GM12878 (cell line): ENCODE data around the gene ZNF688. TPM values are rescaled to one million over a fixed set of nuclear protein-coding genes. Genes with fewer than 3 reads are reported as not detected.

Source experiments
- ATAC-seq: fragments of 200-7000 bp; cut with Tn5 transposase; 3 replicates; pipeline ENCODE4 v1.9.1; 2020; ENCODE audit warnings: mild to moderate bottlenecking, moderate library complexity
- BruUV-seq: library from RNA; stranded (reverse); fragments of 400-500 nt; replicated peaks from 2 replicates; lab custom pipeline; 2021; lab: Mats Ljungman, UMichigan
- CTCF ChIA-PET: fragments of 300-600 bp; sonication (Branson Sonifier 250); formaldehyde crosslinking; extraction: SDS; loops from one replicate; lab custom pipeline; 2021; ENCODE audit warnings: inconsistent platforms; lab: Yijun Ruan, JAX
- POLR2A ChIA-PET: fragments of 350-600 bp; formaldehyde crosslinking; extraction: SDS; loops from one replicate; lab custom pipeline; 2021; ENCODE audit warnings: inconsistent platforms; lab: Charles Lee
- RAD21 ChIA-PET: fragments of 300-600 bp; sonication (Branson Sonifier 250); formaldehyde crosslinking; loops from one replicate; lab custom pipeline; 2023; ENCODE audit warnings: antibody characterized with exemption; ENCODE audit not compliant: unreplicated experiment; lab: Charles Lee
- SMC1A ChIA-PET: fragments of 300-600 bp; sonication (Branson Sonifier 250); formaldehyde crosslinking; loops from one replicate; lab custom pipeline; 2023; ENCODE audit not compliant: unreplicated experiment, uncharacterized antibody; lab: Charles Lee
- DNase-seq: peaks from one replicate; pipeline ENCODE4 v3.0.0-alpha.2; 2011; ENCODE audit warnings: low read depth, low spot score
- FAIRE-seq: peaks from 3 replicates; lab custom pipeline; 2011; peaks lifted over from hg19 to GRCh38; lab: Jason Lieb, UNC
- H2AFZ ChIP-seq: 2 replicates; pipeline ENCODE4 v1.6.0; 2011; ENCODE audit warnings: low read depth, low read length, control low read depth; ENCODE audit not compliant: control insufficient read depth
- H3K27ac ChIP-seq: 2 replicates; pipeline ENCODE4 v1.5.1; 2011; ENCODE audit warnings: control low read depth; ENCODE audit not compliant: control insufficient read depth, insufficient read depth
- H3K27me3 ChIP-seq, 2 experiments: replicated peaks in 1 of 2; 2 replicates each; pipeline versions ENCODE4 v1.6.0 to v1.6.1; 2011; ENCODE audit warnings: low read length in 1 of 2; ENCODE audit not compliant: control insufficient read depth in 2 of 2, insufficient read depth in 2 of 2
- H3K36me3 ChIP-seq, 2 experiments: 2 replicates each; pipeline ENCODE4 v1.5.1; 2011; ENCODE audit warnings: low read length in 1 of 2; ENCODE audit not compliant: control insufficient read depth in 2 of 2, insufficient read depth in 2 of 2
- H3K4me1 ChIP-seq: 2 replicates; pipeline ENCODE4 v1.6.1; 2011; ENCODE audit warnings: mild to moderate bottlenecking, low read length, moderate library complexity, mixed read lengths; ENCODE audit not compliant: control insufficient read depth, insufficient read depth
- H3K4me2 ChIP-seq: 2 replicates; pipeline ENCODE4 v1.6.0; 2011; ENCODE audit warnings: control low read depth; ENCODE audit not compliant: control insufficient read depth, insufficient read depth
- H3K4me3 ChIP-seq: fragments of 200-600 bp; sonication (generic); 2 replicates; pipeline ENCODE4 v1.5.1; 2016
- H3K79me2 ChIP-seq: 2 replicates; pipeline ENCODE4 v1.6.0; 2011; ENCODE audit warnings: low read length; ENCODE audit not compliant: control insufficient read depth, insufficient read depth
- H3K9ac ChIP-seq: 2 replicates; pipeline ENCODE4 v1.8.0; 2011; ENCODE audit warnings: low read length, control low read depth, mixed read lengths; ENCODE audit not compliant: control insufficient read depth, insufficient read depth
- H3K9me3 ChIP-seq: replicated peaks from 3 replicates; pipeline ENCODE4 v1.5.1; 2011; ENCODE audit warnings: mild to moderate bottlenecking, low read length; ENCODE audit not compliant: control insufficient read depth, insufficient read depth
- H4K20me1 ChIP-seq: 2 replicates; pipeline ENCODE4 v1.6.0; 2011; ENCODE audit not compliant: control insufficient read depth, insufficient read depth
- ETV6 ChIP-seq, 2 experiments: fragments of 450-650 bp in 1 of 2; IDR thresholded peaks in 1 of 2; conservative IDR thresholded peaks in 1 of 2; 2 replicates each; pipeline ENCODE4 v1.6.1; 2014; ENCODE audit warnings: antibody characterized with exemption in 1 of 2, borderline replicate concordance in 1 of 2, low read depth in 1 of 2, mild to moderate bottlenecking in 1 of 2, moderate library complexity in 1 of 2
- EZH2 ChIP-seq: IDR thresholded peaks from 2 replicates; pipeline ENCODE4 v1.6.1; 2012; ENCODE audit warnings: low read depth, mild to moderate bottlenecking, control low read depth, inconsistent platforms, low read length, borderline replicate concordance; ENCODE audit not compliant: control insufficient read depth
- GABPA ChIP-seq: IDR thresholded peaks from 2 replicates; pipeline ENCODE4 v1.6.1; 2014; ENCODE audit warnings: antibody characterized with exemption, low read depth, mild to moderate bottlenecking, inconsistent platforms
- IRF5 ChIP-seq: fragments of 450-650 bp; IDR thresholded peaks from 2 replicates; pipeline ENCODE4 v1.6.1; 2017; ENCODE audit warnings: borderline replicate concordance
- KDM1A ChIP-seq: fragments of 200-600 bp; sonication (generic); IDR thresholded peaks from 2 replicates; pipeline ENCODE4 v1.6.1; 2016; ENCODE audit warnings: borderline replicate concordance
- NFXL1 ChIP-seq: fragments of 450-650 bp; IDR thresholded peaks from 2 replicates; pipeline ENCODE4 v1.6.1; 2017; ENCODE audit warnings: antibody characterized with exemption, mild to moderate bottlenecking, borderline replicate concordance
- NR2C2 ChIP-seq: IDR thresholded peaks from 2 replicates; pipeline ENCODE4 v1.6.1; 2011; ENCODE audit warnings: borderline replicate concordance, low read depth; ENCODE audit not compliant: control insufficient read depth, insufficient read length
- RAD51 ChIP-seq: fragments of 450-650 bp; IDR thresholded peaks from 2 replicates; pipeline ENCODE4 v1.6.1; 2016; ENCODE audit warnings: moderate library complexity, mild to moderate bottlenecking, inconsistent platforms
- SIN3A ChIP-seq: IDR thresholded peaks from 2 replicates; pipeline ENCODE4 v1.6.1; 2012; ENCODE audit warnings: low read depth, low read length, improper control_type of control experiment
- SP1 ChIP-seq: IDR thresholded peaks from one replicate; pipeline ENCODE4 v1.6.1; 2011; ENCODE audit warnings: low read depth, low read length
- WGBS: methylation state at CpG from one replicate; pipeline ENCODE4 v1.1.6; 2016; ENCODE audit warnings: low lambda C conversion rate; ENCODE audit not compliant: insufficient replicate concordance, insufficient coverage; ENCODE audit errors: missing lambda C conversion rate; 5-methylcytosine and 5-hydroxymethylcytosine counted together
- in situ Hi-C: fragments of 300-500 bp; cut with MboI; formaldehyde crosslinking; loops from 9 replicates; pipeline ENCODE4 v1.14.3; 2018; ENCODE audit warnings: mixed read lengths
- intact Hi-C: fragments of 100-400 bp; cut with micrococcal nuclease; formaldehyde crosslinking; loops from one replicate; pipeline ENCODE4 v1.14.2; 2022; ENCODE audit not compliant: unreplicated experiment
- polyA plus RNA-seq, 11 experiments: library from polyadenylated mRNA; depleted of rRNA in 4 of 11; unstranded in 6 of 11; stranded (reverse) in 5 of 11; fragments of >200 nt; fragmentation: Nextera tagmentation in 4 of 11; fragmentation: Illumina TruSeq in 1 of 11; extraction: Ambion mirVana in 4 of 11; extraction: Trizol in 1 of 11; gene quantifications; 1 replicate in 1 of 11; 2 replicates in 10 of 11; pipeline versions ENCODE4 v1.2.1 to v1.2.3, GENCODE V29; 2011 to 2016; ENCODE audit warnings: inconsistent platforms in 2 of 11, missing spikeins in 2 of 11, low read depth in 1 of 11
- total RNA-seq, 4 experiments: library from RNA; depleted of rRNA in 3 of 4; stranded (reverse); fragments of >200 nt in 3 of 4; fragmentation: Illumina TruSeq in 1 of 4; extraction: Trizol in 1 of 4; gene quantifications; 2 replicates each; pipeline versions ENCODE4 v1.2.1 to v1.2.3, GENCODE V29; 2013 to 2021
- TF ChIP-seq, protein P1 (sequence below): fragments of 450-650 bp; IDR thresholded peaks from 2 replicates; pipeline ENCODE4 v1.6.1; 2017; ENCODE audit warnings: mild to moderate bottlenecking, moderate library complexity

ZNF688 gene
- total and polyA plus RNA-seq, 10 of the 15 experiments (the other 5 are each of a cell fraction or from before 2014, with no cell fraction given), result 0.14 to 17.4 (median 10.6) TPM

GRCh38 chr16:30600215-30600614 lies 28.7 kb upstream of the ZNF688 start:
- DNase-seq (no peak), FAIRE-seq (peak; percentile 35), ATAC-seq (no peak)
- WGBS, result 96% methylated on average over 3 of the region's 3 CpGs
- POLR2A ChIA-PET, result no interaction called here
- no TSS peak for BruUV-seq
- peaks cover 8 to 14% of the 10 kb centered on the region in 2 experiments; a peak in 3 of 4 replicates for H3K36me3 ChIP-seq
- RAD21 ChIA-PET, result interaction anchor here (2.0 to 3.8 kb wide), 3 partner anchors 16 to 170 kb away, joined by 6 to 20 read pairs (median 14); partner anchors contain the start of genes DCTPP1 and ZNF764
- TF ChIP-seq IRF5 (no peak), RAD51 (no peak), SIN3A (no peak)
- no peak overlapping the region for H3K4me3 ChIP-seq
- intact Hi-C loops, result no loop called here
- H3K79me2 ChIP-seq, result no peaks in the 10 kb centered on the region
- H3K4me1 ChIP-seq, result no peaks in the 10 kb centered on the region
- H2AFZ ChIP-seq, result no peak overlapping the region
- in situ Hi-C loops, result no loop called here
- CTCF ChIA-PET, result interaction anchor here (1.1 to 8.9 kb wide), 9 partner anchors 9 to 191 kb away, joined by 3 to 89 read pairs (median 3); partner anchors contain the start of genes DCTPP1 and ZNF785
- no peak overlapping the region for H3K27ac ChIP-seq
- H3K9me3 ChIP-seq, result no peaks in the 10 kb centered on the region
- no peaks in the 10 kb centered on the region for H4K20me1 ChIP-seq
- H3K9ac ChIP-seq, result no peak overlapping the region
- H3K4me2 ChIP-seq, result no peak overlapping the region
- H3K27me3 ChIP-seq, result no peaks in the 10 kb centered on the region
- SMC1A ChIA-PET, result interaction anchor here (1.1 to 8.6 kb wide), 4 partner anchors 8 to 191 kb away, joined by 3 to 64 read pairs (median 6); partner anchors contain the start of gene DCTPP1

- H2AFZ ChIP-seq, result no peak overlapping the region
- POLR2A ChIA-PET, result interaction anchor here (0.6 to 1.0 kb wide), 6 partner anchors 9 to 101 kb away, joined by 3 to 9 read pairs (median 5); no protein-coding TSS in a partner anchor
- H3K9ac ChIP-seq, result no peak overlapping the region
- H4K20me1 ChIP-seq, result no peaks in the 10 kb centered on the region
- no peak overlapping the region for H3K27ac ChIP-seq
- DNase-seq (no peak), FAIRE-seq (no peak), ATAC-seq (no peak)
- H3K4me2 ChIP-seq, result no peak overlapping the region
- SMC1A ChIA-PET, result interaction anchor here (0.8 to 8.6 kb wide), 5 partner anchors 16 to 161 kb away, joined by 3 to 64 read pairs (median 3); partner anchors contain the start of gene DCTPP1
- BruUV-seq, result no TSS peak
- no peaks in the 10 kb centered on the region for H3K9me3 ChIP-seq
- H3K4me3 ChIP-seq, result no peak overlapping the region
- WGBS, result 78% methylated on average over 4 of the region's 4 CpGs
- intact Hi-C loops (no loop called here), in situ Hi-C loops (no loop called here)
- H3K27me3 ChIP-seq, result no peaks in the 10 kb centered on the region
- no peaks in the 10 kb centered on the region for H3K4me1 ChIP-seq
- no peaks in the 10 kb centered on the region for H3K79me2 ChIP-seq
- CTCF ChIA-PET, result interaction anchor here (0.6 to 2.0 kb wide), 5 partner anchors 16 to 163 kb away, joined by 3 to 4 read pairs (median 3); partner anchors contain the start of gene DCTPP1
- RAD21 ChIA-PET, result no interaction called here
- no peaks in the 10 kb centered on the region; a peak in 1 of 4 replicates for H3K36me3 ChIP-seq
- TF ChIP-seq KDM1A (no peak), GABPA (no peak), EZH2 (no peak), NFXL1 (no peak), NR2C2 (no peak), SP1 (no peak), ETV6 (conservative IDR thresholded peaks at IDR 0.05 in 1 of 2, IDR thresholded peaks at IDR 0.05 in 1 of 2; ENCODE audit: borderline replicate concordance in 1 of 2, low read depth in 1 of 2) (no peak)
- TF ChIP-seq, protein P1, sequence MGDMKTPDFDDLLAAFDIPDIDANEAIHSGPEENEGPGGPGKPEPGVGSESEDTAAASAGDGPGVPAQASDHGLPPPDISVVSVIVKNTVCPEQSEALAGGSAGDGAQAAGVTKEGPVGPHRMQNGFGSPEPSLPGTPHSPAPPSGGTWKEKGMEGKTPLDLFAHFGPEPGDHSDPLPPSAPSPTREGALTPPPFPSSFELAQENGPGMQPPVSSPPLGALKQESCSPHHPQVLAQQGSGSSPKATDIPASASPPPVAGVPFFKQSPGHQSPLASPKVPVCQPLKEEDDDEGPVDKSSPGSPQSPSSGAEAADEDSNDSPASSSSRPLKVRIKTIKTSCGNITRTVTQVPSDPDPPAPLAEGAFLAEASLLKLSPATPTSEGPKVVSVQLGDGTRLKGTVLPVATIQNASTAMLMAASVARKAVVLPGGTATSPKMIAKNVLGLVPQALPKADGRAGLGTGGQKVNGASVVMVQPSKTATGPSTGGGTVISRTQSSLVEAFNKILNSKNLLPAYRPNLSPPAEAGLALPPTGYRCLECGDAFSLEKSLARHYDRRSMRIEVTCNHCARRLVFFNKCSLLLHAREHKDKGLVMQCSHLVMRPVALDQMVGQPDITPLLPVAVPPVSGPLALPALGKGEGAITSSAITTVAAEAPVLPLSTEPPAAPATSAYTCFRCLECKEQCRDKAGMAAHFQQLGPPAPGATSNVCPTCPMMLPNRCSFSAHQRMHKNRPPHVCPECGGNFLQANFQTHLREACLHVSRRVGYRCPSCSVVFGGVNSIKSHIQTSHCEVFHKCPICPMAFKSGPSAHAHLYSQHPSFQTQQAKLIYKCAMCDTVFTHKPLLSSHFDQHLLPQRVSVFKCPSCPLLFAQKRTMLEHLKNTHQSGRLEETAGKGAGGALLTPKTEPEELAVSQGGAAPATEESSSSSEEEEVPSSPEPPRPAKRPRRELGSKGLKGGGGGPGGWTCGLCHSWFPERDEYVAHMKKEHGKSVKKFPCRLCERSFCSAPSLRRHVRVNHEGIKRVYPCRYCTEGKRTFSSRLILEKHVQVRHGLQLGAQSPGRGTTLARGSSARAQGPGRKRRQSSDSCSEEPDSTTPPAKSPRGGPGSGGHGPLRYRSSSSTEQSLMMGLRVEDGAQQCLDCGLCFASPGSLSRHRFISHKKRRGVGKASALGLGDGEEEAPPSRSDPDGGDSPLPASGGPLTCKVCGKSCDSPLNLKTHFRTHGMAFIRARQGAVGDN, result no peak
Measured at GRCh38 chr16:30592871-30593270, 21.4 kb upstream of the ZNF688 start.
